ENCODE data around the gene UQCRFS1. TPM values are rescaled to one million over a fixed set of nuclear protein-coding genes. Genes with fewer than 3 reads are reported as not detected.

UQCRFS1 gene
- total RNA-seq, 3 donors from 2014 or later (not counting 1 experiment from before 2014, with no cell fraction given) = 21.8 to 26.8 (median 23.9) TPM

- Histone ChIP-seq H3K27me3 (ENCODE audit: control insufficient read depth, insufficient read depth, low read length) (no peaks in the 10 kb centered on the region), H3K36me3 (ENCODE audit: control insufficient read depth, insufficient read depth, low read length) (no peaks in the 10 kb centered on the region), H3K4me3 (ENCODE audit: low read length) (no peak overlapping the region), H3K27ac (ENCODE audit: low read length) (no peak overlapping the region), H3K9me3 (ENCODE audit: control insufficient read depth, insufficient read depth, low read length) (peaks cover 10% of the 10 kb centered on the region), H3K4me1 (ENCODE audit: control insufficient read depth, insufficient read depth, low read length) (no peaks in the 10 kb centered on the region)
- DNase-seq (no peak), ATAC-seq (no peak)
- TF ChIP-seq CTCF (IDR thresholded peaks at IDR 0.05) = no peak
- intact Hi-C loops (cut with micrococcal nuclease) = no loop called here
- 78% methylated on average over 1 of the region's 2 CpGs for WGBS (ENCODE audit: insufficient coverage)
- Mint-ChIP-seq H3K9me3 (peaks cover 2% of the 10 kb centered on the region in 2 donors), H3K27me3 (ENCODE audit: low read depth in 2 of 2) (no peaks in the 10 kb centered on the region), H3K4me3 (no peak overlapping the region), H3K36me3 (no peaks in the 10 kb centered on the region), H3K4me1 (peaks cover 6 to 7% of the 10 kb centered on the region in 2 donors), H3K27ac (no peak overlapping the region)
Measured at GRCh38 chr19:29194658-29195057, 18.3 kb downstream of the UQCRFS1 start.

GRCh38 chr19:29193155-29193554 lies 19.8 kb downstream of the UQCRFS1 start:
- H3K36me3 Mint-ChIP-seq = no peaks in the 10 kb centered on the region
- H3K27me3 Mint-ChIP-seq (ENCODE audit: low read depth in 2 of 2) = no peaks in the 10 kb centered on the region
- H3K4me1 ChIP-seq (ENCODE audit: control insufficient read depth, insufficient read depth, low read length) = no peaks in the 10 kb centered on the region
- peaks cover 9% of the 10 kb centered on the region for H3K9me3 ChIP-seq (ENCODE audit: control insufficient read depth, insufficient read depth, low read length)
- peaks cover 2% of the 10 kb centered on the region in 2 donors for H3K9me3 Mint-ChIP-seq
- intact Hi-C loops (cut with micrococcal nuclease) = no loop called here
- no peak overlapping the region for H3K4me3 Mint-ChIP-seq
- H3K27me3 ChIP-seq (ENCODE audit: control insufficient read depth, insufficient read depth, low read length) = no peaks in the 10 kb centered on the region
- no peak overlapping the region for H3K27ac Mint-ChIP-seq
- no peaks in the 10 kb centered on the region for H3K36me3 ChIP-seq (ENCODE audit: control insufficient read depth, insufficient read depth, low read length)
- no peak overlapping the region for H3K27ac ChIP-seq (ENCODE audit: low read length)
- H3K4me3 ChIP-seq (ENCODE audit: low read length) = no peak overlapping the region
- DNase-seq (no peak), ATAC-seq (no peak)
- TF ChIP-seq CTCF (IDR thresholded peaks at IDR 0.05) = no peak
- 13% methylated on average over 2 of the region's 5 CpGs for WGBS (ENCODE audit: insufficient coverage)
- peaks cover 6 to 7% of the 10 kb centered on the region in 2 donors for H3K4me1 Mint-ChIP-seq

- Mint-ChIP-seq H3K9me3 (no peaks in the 10 kb centered on the region), H3K27ac (no peak overlapping the region), H3K4me1 (peaks cover 6 to 7% of the 10 kb centered on the region in 2 donors), H3K4me3 (no peak overlapping the region), H3K36me3 (no peaks in the 10 kb centered on the region), H3K27me3 (ENCODE audit: low read depth in 2 of 2) (no peaks in the 10 kb centered on the region)
- H3K9me3 ChIP-seq (ENCODE audit: control insufficient read depth, insufficient read depth, low read length) = no peaks in the 10 kb centered on the region
- H3K4me3 ChIP-seq (ENCODE audit: low read length) = no peak overlapping the region
- no peak for ATAC-seq
- no peak overlapping the region for H3K27ac ChIP-seq (ENCODE audit: low read length)
- no peaks in the 10 kb centered on the region for H3K4me1 ChIP-seq (ENCODE audit: control insufficient read depth, insufficient read depth, low read length)
- WGBS (ENCODE audit: insufficient coverage) = 90% methylated on average over 8 of the region's 8 CpGs
- H3K27me3 ChIP-seq (ENCODE audit: control insufficient read depth, insufficient read depth, low read length) = no peaks in the 10 kb centered on the region
- DNase-seq = no peak
- TF ChIP-seq CTCF (IDR thresholded peaks at IDR 0.05) = no peak
- no peaks in the 10 kb centered on the region for H3K36me3 ChIP-seq (ENCODE audit: control insufficient read depth, insufficient read depth, low read length)
- intact Hi-C loops (cut with micrococcal nuclease) = no loop called here
Measured at GRCh38 chr19:29191005-29191404, 21.9 kb downstream of the UQCRFS1 start.

GRCh38 chr19:29189033-29189360 lies 24.0 kb downstream of the UQCRFS1 start:
- H3K9me3 Mint-ChIP-seq = no peaks in the 10 kb centered on the region
- H3K4me1 Mint-ChIP-seq = peaks cover 6 to 7% of the 10 kb centered on the region in 2 donors
- no peak for ATAC-seq
- Histone ChIP-seq H3K4me1 (ENCODE audit: control insufficient read depth, insufficient read depth, low read length) (no peaks in the 10 kb centered on the region), H3K36me3 (ENCODE audit: control insufficient read depth, insufficient read depth, low read length) (no peaks in the 10 kb centered on the region), H3K4me3 (ENCODE audit: low read length) (no peak overlapping the region), H3K27me3 (ENCODE audit: control insufficient read depth, insufficient read depth, low read length) (no peaks in the 10 kb centered on the region), H3K9me3 (ENCODE audit: control insufficient read depth, insufficient read depth, low read length) (no peaks in the 10 kb centered on the region), H3K27ac (ENCODE audit: low read length) (no peak overlapping the region)
- 94% methylated on average over 6 of the region's 6 CpGs for WGBS (ENCODE audit: insufficient coverage)
- H3K27me3 Mint-ChIP-seq (ENCODE audit: low read depth in 2 of 2) = no peaks in the 10 kb centered on the region
- no peaks in the 10 kb centered on the region for H3K36me3 Mint-ChIP-seq
- no peak overlapping the region for H3K4me3 Mint-ChIP-seq
- DNase-seq = no peak
- intact Hi-C loops (cut with micrococcal nuclease) = no loop called here
- no peak overlapping the region for H3K27ac Mint-ChIP-seq
- TF ChIP-seq CTCF (IDR thresholded peaks at IDR 0.05) = no peak

Measured in natural killer cell (primary cell).